ENCODE results near the gene MPP2.

- TF ChIP-seq CTCF (conservative IDR thresholded peaks at IDR 0.05; ENCODE audit: low read length) = 0 out of 2 replicates have a peak, but pooled peaks have one; percentile 18
- no peak for TF ChIP-seq EZH2phosphoT487 (IDR thresholded peaks at IDR 0.05; ENCODE audit: borderline replicate concordance, low read depth, low read length)
These were observed 9.0 kb upstream of the MPP2 start for GRCh38 chr17:43916385-43916784.
